ENCODE data around the gene NPW. TPM values are rescaled to one million over a fixed set of nuclear protein-coding genes. Genes with fewer than 3 reads are reported as not detected.

NPW gene
- total and polyA plus RNA-seq, 12 donors = 0.50 to 3.9 (median 1.2) TPM; not detected in 6

GRCh38 chr16:1982991-1983543 lies 36.5 kb upstream of the NPW start:
- intact Hi-C loops (cut with DNase I) = no loop called here
- Histone ChIP-seq H3K27me3 (peaks cover 26% of the 10 kb centered on the region), H3K9me3 (replicated peaks in 1 of 3) (no peaks in the 10 kb centered on the region), H3K27ac (peak overlapping the region in 3 of 5 donors; percentile 11 to 74 (median 71)), H3K4me3 (peak overlapping the region in 2 of 4 donors; percentile 57 to 74), H3K4me1 (replicated peaks in 1 of 2) (peaks cover 0 to 18% of the 10 kb centered on the region in 2 donors), H3K36me3 (replicated peaks in 1 of 2) (peaks cover 0 to 25% of the 10 kb centered on the region in 2 donors)
- WGBS, 4 donors = 24 to 30% (median 25%) methylated on average over 15 to 19 of the region's 19 CpGs
- peak in 1 of 6 experiments; percentile 7 for TF ChIP-seq CTCF (IDR thresholded peaks at IDR 0.05)
- TF ChIP-seq POLR2A (IDR thresholded peaks at IDR 0.05) = no peak
- no peak for DNase-seq

GRCh38 chr16:1983544-1984346 lies 35.8 kb upstream of the NPW start, which contains the start of gene GFER:
Gene GFER (plus strand): TSS chr16:1984193. CDS start chr16:1984219, 26 bp downstream.
- peaks cover 0 to 19% of the 10 kb centered on the region in 2 donors for H3K36me3 ChIP-seq (replicated peaks in 1 of 2)
- WGBS, 4 donors = 0 to 1% (median 0%) methylated on average over 1 to 109 of the region's 109 CpGs; no CpG with 5 or more reads in 1 of the 4 donors
- peak within 1 kb of the TSS; percentile 15 to 74 (median 44) for H3K4me3 ChIP-seq
- intact Hi-C loops (cut with DNase I) = no loop called here
- peaks cover 0 to 18% of the 10 kb centered on the region in 2 donors for H3K4me1 ChIP-seq (replicated peaks in 1 of 2)
- TF ChIP-seq CTCF (IDR thresholded peaks at IDR 0.05) (peak in 3 of 6 experiments; percentile 18 to 37 (median 20)), POLR2A (IDR thresholded peaks at IDR 0.05) (peak; percentile 51 to 54)
- peaks cover 25% of the 10 kb centered on the region for H3K27me3 ChIP-seq
- H3K27ac ChIP-seq = peak within 1 kb of the TSS in 3 of 5 donors; percentile 49 to 74 (median 71)
- peak; percentile 84 to 92 (median 91) for DNase-seq
- H3K9me3 ChIP-seq (replicated peaks in 1 of 3) = no peaks in the 10 kb centered on the region

- Histone ChIP-seq H3K27ac (peak overlapping the region in 3 of 5 donors; percentile 49 to 74 (median 71)), H3K4me3 (peak overlapping the region in 3 of 4 donors; percentile 32 to 74 (median 57)), H3K27me3 (peaks cover 25% of the 10 kb centered on the region), H3K36me3 (replicated peaks in 1 of 2) (peaks cover 0 to 19% of the 10 kb centered on the region in 2 donors), H3K4me1 (replicated peaks in 1 of 2) (peaks cover 0 to 18% of the 10 kb centered on the region in 2 donors), H3K9me3 (replicated peaks in 1 of 3) (no peaks in the 10 kb centered on the region)
- TF ChIP-seq CTCF (IDR thresholded peaks at IDR 0.05) (no peak), POLR2A (IDR thresholded peaks at IDR 0.05) (no peak)
- WGBS, 4 donors = 15 to 66% (median 23%) methylated on average over 10 to 58 of the region's 58 CpGs
- intact Hi-C loops (cut with DNase I) = no loop called here
- DNase-seq = peak in 2 of 7 donors; percentile 37 to 57
Measured at GRCh38 chr16:1984347-1985225, 35.0 kb upstream of the NPW start.

Measured in adrenal gland (tissue), 12 donors.